ENCODE results near the gene WDR33. TPM values are rescaled to one million over a fixed set of nuclear protein-coding genes. Genes with fewer than 3 reads are reported as not detected.
A peak's percentile ranks its signal among the peaks of the same experiment; 100 is the strongest.

WDR33 gene
- total and polyA plus RNA-seq, 2 of the 13 experiments (the other 11 are each of a cell fraction or from before 2014, with no cell fraction given) = 54.9 to 78.2 TPM

GRCh38 chr2:127700527-127701192 is 110.3 kb downstream of the WDR33 start (continued):
- TF ChIP-seq XBP1 (CRISPR knock-in tag; IDR thresholded peaks at IDR 0.05) (no peak), AGO2 (optimal IDR thresholded peaks at IDR 0.05; ENCODE audit: low read depth, low read length) (no peak), POLR2AphosphoS5 (IDR thresholded peaks at IDR 0.05; ENCODE audit: low read depth, low read length) (no peak), PPARG (CRISPR knock-in tag; conservative IDR thresholded peaks at IDR 0.05) (0 out of 2 replicates have a peak, but pooled peaks have one; percentile 55), ZNF335 (CRISPR knock-in tag; IDR thresholded peaks at IDR 0.05) (no peak), ZNF740 (CRISPR knock-in tag; IDR thresholded peaks at IDR 0.05) (no peak), ZNF205 (CRISPR knock-in tag; IDR thresholded peaks at IDR 0.05) (0 out of 2 replicates have a peak, but pooled peaks have one; percentile 24), ZBTB3 (CRISPR knock-in tag; IDR thresholded peaks at IDR 0.05; ENCODE audit: borderline replicate concordance, low read depth) (0 out of 2 replicates have a peak, but pooled peaks have one; percentile 34), HMG20A (CRISPR knock-in tag; IDR thresholded peaks at IDR 0.05; ENCODE audit: borderline replicate concordance) (peak; percentile 26; the same call in 1 of the 2 replicates), FUBP1 (CRISPR knock-in tag; IDR thresholded peaks at IDR 0.05; ENCODE audit: borderline replicate concordance) (no peak), ZNF781 (CRISPR knock-in tag; IDR thresholded peaks at IDR 0.05; ENCODE audit: borderline replicate concordance, not compliant biosample characterization) (no peak), TERF1 (CRISPR knock-in tag; IDR thresholded peaks at IDR 0.05) (peak; percentile 50; the same call in 1 of the 2 replicates), NR2F2 (IDR thresholded peaks at IDR 0.05; ENCODE audit: borderline replicate concordance, low read depth) (no peak), NFYB (CRISPR knock-in tag; IDR thresholded peaks at IDR 0.05) (0 out of 2 replicates have a peak, but pooled peaks have one; percentile 34), IRF9 (CRISPR knock-in tag; IDR thresholded peaks at IDR 0.05; ENCODE audit: borderline replicate concordance) (0 out of 2 replicates have a peak, but pooled peaks have one; percentile 3), THAP7 (CRISPR knock-in tag; IDR thresholded peaks at IDR 0.05) (no peak), ZNF687 (CRISPR knock-in tag; IDR thresholded peaks at IDR 0.05) (peak; percentile 89), ZSCAN22 (CRISPR knock-in tag; IDR thresholded peaks at IDR 0.05) (no peak), ZNF12 (CRISPR knock-in tag; IDR thresholded peaks at IDR 0.05) (no peak), SP4 (CRISPR knock-in tag; IDR thresholded peaks at IDR 0.05) (no peak; the same call in 1 of the 2 replicates)
